Spinal cord (tissue), 10 donors: Measurements from ENCODE around the gene POLDIP3. TPM values are rescaled to one million over a fixed set of nuclear protein-coding genes. Genes with fewer than 3 reads are reported as not detected.

Experiments used
- DNase-seq, 6 donors: peaks; one replicate each; pipeline versions ENCODE4 v3.0.0 to v3.0.0-alpha.2; 2013 to 2015; ENCODE audit warnings: low spot score in 6 of 6, low read depth in 4 of 6
- H3K27ac ChIP-seq: one replicate; pipeline ENCODE4 v1.5.1; 2013; ENCODE audit warnings: low read depth, low read length, control low read depth
- H3K27me3 ChIP-seq: one replicate; pipeline ENCODE4 v1.6.1; 2013; ENCODE audit warnings: low read length; ENCODE audit not compliant: control insufficient read depth, insufficient read depth
- H3K36me3 ChIP-seq: one replicate; pipeline ENCODE4 v1.6.1; 2013; ENCODE audit warnings: low read length; ENCODE audit not compliant: control insufficient read depth, insufficient read depth
- H3K4me1 ChIP-seq: one replicate; pipeline ENCODE4 v1.6.1; 2013; ENCODE audit warnings: low read length; ENCODE audit not compliant: control insufficient read depth, insufficient read depth
- H3K4me3 ChIP-seq: one replicate; pipeline ENCODE4 v1.5.1; 2013; ENCODE audit warnings: low read depth, low read length, control low read depth
- H3K9me3 ChIP-seq: one replicate; pipeline ENCODE4 v1.6.1; 2013; ENCODE audit warnings: low read length; ENCODE audit not compliant: control insufficient read depth, insufficient read depth
- WGBS: methylation state at CpG from one replicate; pipeline ENCODE4 v1.1.5; 2013; ENCODE audit warnings: missing lambda C conversion rate; ENCODE audit not compliant: insufficient coverage; 5-methylcytosine and 5-hydroxymethylcytosine counted together
- polyA plus RNA-seq, 2 donors: library from polyadenylated mRNA; unstranded; fragments of 120-200 nt; gene quantifications; one replicate each; pipeline ENCODE4 v1.2.1, GENCODE V29; 2013; ENCODE audit not compliant: insufficient read length in 2 of 2
- total RNA-seq, 2 donors: library from RNA; depleted of rRNA in 1 of 2; stranded (reverse); fragments of 120-200 nt in 1 of 2; fragments of >200 nt in 1 of 2; gene quantifications; one replicate each; pipeline versions ENCODE4 v1.2.3 to v1.2.4, GENCODE V29; 2013 to 2014
- donor health status: healthy.

The POLDIP3 gene
- total and polyA plus RNA-seq, 4 donors, result 29.2 to 92.6 (median 72.9) TPM

DNA sequence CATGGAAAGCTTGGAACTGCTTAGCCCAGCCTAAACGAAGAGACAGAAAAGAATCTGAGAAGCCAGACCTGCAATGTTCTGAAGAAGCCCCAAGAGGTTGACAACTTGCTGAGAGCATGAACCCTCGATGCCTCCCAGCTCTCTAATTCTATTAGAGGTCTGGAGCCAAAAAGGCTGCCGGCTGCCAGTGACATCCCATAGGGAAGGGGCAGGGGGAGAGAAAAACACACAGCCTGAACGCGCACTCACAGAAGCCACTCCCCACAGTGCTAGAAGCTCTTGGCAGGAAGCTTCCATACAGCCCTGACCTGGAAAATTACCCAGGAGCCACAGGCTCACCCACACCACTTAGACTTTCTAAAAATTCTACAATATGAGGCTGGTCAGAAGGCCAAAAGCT, 18.3 kb downstream of the POLDIP3 start:
- Histone ChIP-seq H3K9me3 (no peaks in the 10 kb centered on the region), H3K27me3 (no peaks in the 10 kb centered on the region), H3K4me1 (no peaks in the 10 kb centered on the region), H3K27ac (no peak overlapping the region), H3K36me3 (peaks cover 86% of the 10 kb centered on the region), H3K4me3 (no peak overlapping the region)
- DNase-seq, result no peak
- 49% methylated on average over 3 of the region's 5 CpGs for WGBS

DNA sequence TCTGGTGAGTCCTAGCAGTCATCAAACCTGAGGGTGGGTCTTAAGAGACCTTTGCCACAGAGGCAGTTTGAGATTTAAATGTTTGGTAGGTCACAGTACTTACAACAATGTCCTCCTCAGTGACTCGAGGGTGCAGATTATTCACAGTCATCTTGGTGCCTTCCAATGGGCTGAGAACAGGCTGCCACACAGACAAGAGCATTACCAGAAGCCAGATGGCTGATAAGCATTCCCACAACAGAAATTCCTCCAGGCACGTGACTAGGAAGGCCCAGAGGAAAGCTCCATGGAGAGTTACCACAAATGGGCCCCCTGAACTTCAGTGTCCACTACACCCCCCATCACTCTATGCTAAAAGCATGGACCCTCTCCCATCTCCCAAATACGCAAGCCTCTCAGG, 19.2 kb downstream of the POLDIP3 start:
- no peak overlapping the region for H3K27ac ChIP-seq
- H3K4me3 ChIP-seq, result no peak overlapping the region
- peaks cover 82% of the 10 kb centered on the region for H3K36me3 ChIP-seq

DNA sequence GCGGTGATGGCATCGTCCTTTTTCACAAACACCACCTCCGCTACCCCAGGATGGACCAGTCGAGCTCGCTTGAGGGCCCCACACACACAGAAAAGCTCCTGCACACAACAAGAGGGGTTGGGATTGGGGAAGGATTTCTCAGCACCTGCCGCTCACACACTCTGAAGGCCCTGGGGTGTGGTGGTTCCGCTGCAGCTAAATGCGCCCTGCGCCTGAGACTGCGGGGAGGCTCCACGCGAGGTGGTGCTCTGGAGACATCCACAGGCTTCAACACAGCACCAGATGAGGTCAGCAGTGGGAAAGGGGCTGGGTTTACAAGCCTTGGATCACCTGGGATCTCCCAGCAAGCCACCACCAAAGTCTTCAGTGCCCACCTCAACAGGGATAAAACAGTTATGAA, 22.7 kb downstream of the POLDIP3 start:
- DNase-seq, result no peak
- 97% methylated on average over 7 of the region's 12 CpGs for WGBS

More for the DNA sequence above, 19.2 kb downstream of the POLDIP3 start:
- WGBS, result 83% methylated on average over 3 of the region's 3 CpGs
- Histone ChIP-seq H3K27me3 (no peaks in the 10 kb centered on the region), H3K4me1 (no peaks in the 10 kb centered on the region), H3K9me3 (no peaks in the 10 kb centered on the region)
- DNase-seq, result no peak

DNA sequence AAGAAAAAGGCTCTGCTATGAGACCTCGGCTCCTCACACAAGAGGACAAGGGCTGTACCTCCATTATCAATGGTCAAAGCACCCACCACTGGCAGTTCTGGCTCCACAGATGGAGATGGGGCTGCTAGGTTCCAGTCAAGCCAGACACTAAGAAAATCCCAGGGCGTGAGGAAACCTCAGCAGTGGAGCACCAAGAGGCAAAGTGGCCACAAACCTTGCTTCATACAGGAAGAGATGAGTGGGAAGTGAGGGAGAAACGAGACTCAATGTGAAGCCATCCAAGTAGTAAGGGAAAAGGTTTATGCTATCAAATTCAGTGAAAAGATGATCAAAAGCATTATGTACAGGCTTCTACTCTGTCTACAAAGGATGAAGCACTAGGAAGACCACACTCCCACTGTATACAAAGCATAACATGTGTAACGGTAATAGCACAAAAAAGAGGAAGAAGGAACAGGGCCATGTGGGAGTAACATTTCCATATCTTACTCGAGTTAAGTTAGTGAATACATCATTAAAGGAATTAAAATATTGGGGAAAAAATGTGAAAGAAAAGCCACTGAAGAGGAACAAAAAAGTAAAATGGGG, 27.0 kb downstream of the POLDIP3 start:
- H3K4me3 ChIP-seq, result no peak overlapping the region
- peaks cover 83% of the 10 kb centered on the region for H3K36me3 ChIP-seq
- no peaks in the 10 kb centered on the region for H3K9me3 ChIP-seq
- 100% methylated on average over 2 of the region's 5 CpGs for WGBS
- DNase-seq, result no peak
- no peak overlapping the region for H3K27ac ChIP-seq
- no peaks in the 10 kb centered on the region for H3K27me3 ChIP-seq
- peaks cover 2% of the 10 kb centered on the region for H3K4me1 ChIP-seq

More for the DNA sequence above, 22.7 kb downstream of the POLDIP3 start:
- Histone ChIP-seq H3K27me3 (no peaks in the 10 kb centered on the region), H3K27ac (no peak overlapping the region), H3K9me3 (no peaks in the 10 kb centered on the region), H3K4me1 (peaks cover 2% of the 10 kb centered on the region), H3K4me3 (no peak overlapping the region), H3K36me3 (peaks cover 81% of the 10 kb centered on the region)

DNA sequence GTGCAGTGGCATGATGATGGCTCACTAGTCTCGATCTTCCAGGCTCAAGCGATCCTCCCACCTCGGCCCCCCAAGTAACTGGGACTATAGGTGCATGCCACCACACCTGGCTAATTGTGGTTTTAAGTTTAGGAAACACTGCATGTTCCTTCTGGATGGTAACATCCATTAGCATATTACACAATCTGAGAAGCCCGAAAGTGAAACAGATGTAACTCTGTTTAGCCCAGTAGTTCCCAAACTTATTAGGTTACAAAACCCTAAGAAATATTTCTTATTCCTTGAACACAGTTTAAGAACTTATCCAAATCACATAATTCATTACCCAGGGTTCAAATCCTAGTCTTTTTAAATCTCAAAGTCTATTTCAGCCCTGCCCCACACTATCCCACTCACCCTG, 28.3 kb downstream of the POLDIP3 start:
- WGBS, result 89% methylated on average over 1 of the region's 4 CpGs
- Histone ChIP-seq H3K27ac (no peak overlapping the region), H3K4me1 (peaks cover 10% of the 10 kb centered on the region), H3K9me3 (no peaks in the 10 kb centered on the region), H3K27me3 (no peaks in the 10 kb centered on the region), H3K4me3 (no peak overlapping the region), H3K36me3 (peaks cover 76% of the 10 kb centered on the region)
- no peak for DNase-seq

DNA sequence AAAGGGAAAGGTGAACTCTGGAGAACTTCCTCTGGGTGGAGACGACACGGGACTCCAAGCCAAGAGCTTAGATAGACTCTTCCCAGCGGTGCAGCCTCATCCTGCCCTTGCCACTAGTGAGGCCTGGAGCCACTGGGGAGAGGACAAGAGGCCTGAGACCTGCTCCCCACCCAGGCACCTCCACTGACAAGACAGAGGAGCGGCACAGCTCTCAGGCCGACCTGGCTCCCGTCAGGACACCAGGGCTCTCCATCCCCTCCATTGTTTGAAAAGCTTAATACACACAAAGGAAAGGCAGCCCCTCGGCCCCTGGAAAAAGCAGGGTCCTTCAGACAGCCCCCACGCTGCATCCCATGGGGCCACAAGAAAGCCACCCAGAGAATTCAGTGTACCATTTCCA, 29.6 kb downstream of the POLDIP3 start:
- Histone ChIP-seq H3K9me3 (no peaks in the 10 kb centered on the region), H3K27ac (no peak overlapping the region)
- WGBS, result 90% methylated on average over 7 of the region's 8 CpGs

DNA sequence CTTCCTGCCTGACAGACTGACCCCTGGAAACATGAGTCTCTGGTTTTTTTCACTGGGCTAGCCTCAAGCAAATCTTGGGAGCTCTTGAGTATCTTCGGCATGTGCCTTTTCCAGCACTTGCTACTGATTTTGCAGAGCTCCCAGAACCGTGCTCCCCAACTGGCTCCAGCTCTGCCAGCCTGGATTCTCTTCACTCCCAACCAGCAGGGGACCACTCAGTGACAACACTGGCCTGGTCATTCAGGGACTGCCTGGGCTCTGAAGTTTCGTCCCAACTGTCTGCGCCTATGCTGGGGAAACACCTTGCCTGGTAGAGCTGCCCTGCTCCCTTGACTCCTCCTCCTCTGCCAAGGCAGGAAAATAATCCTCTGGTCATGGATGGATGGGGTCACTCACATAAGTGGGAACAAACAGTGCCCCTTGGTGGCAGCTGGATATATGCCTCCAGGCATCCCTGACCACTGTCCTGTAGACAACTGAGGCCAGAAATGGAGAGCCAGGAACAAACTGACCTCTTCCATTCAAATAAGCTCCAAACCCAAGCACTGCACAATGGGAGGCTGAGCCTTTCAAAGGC, 30.2 kb downstream of the POLDIP3 start:
- H3K36me3 ChIP-seq, result peaks cover 72% of the 10 kb centered on the region
- peaks cover 18% of the 10 kb centered on the region for H3K4me1 ChIP-seq
- no peak overlapping the region for H3K4me3 ChIP-seq
- WGBS, result 91% methylated on average over 4 of the region's 4 CpGs
- no peaks in the 10 kb centered on the region for H3K9me3 ChIP-seq
- H3K27ac ChIP-seq, result no peak overlapping the region
- H3K27me3 ChIP-seq, result no peaks in the 10 kb centered on the region
- DNase-seq, result no peak

More for the DNA sequence above, 29.6 kb downstream of the POLDIP3 start:
- H3K27me3 ChIP-seq, result no peaks in the 10 kb centered on the region
- no peak overlapping the region for H3K4me3 ChIP-seq
- H3K36me3 ChIP-seq, result peaks cover 70% of the 10 kb centered on the region
- no peak for DNase-seq
- peaks cover 18% of the 10 kb centered on the region for H3K4me1 ChIP-seq

DNA sequence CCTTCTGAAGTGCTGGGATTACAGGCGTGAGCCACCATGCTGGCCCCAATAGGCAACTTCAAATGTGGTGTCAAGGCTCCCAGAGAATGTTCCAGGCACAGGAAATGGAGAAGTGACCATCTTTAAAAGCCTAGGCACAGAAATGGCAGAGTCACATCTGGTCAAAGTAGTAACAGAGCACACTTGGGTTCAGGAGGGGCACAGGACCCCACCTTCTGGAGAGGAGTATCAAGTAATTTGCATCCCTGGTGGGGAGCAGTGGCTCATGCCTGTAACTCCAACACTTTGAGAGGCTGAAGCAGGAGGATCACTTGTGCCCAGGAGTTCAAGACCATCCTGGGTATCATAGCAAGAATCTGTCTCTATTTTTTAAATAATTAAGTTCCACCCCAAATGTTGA, 31.7 kb downstream of the POLDIP3 start:
- Histone ChIP-seq H3K4me1 (peaks cover 18% of the 10 kb centered on the region), H3K36me3 (peaks cover 69% of the 10 kb centered on the region), H3K27ac (no peak overlapping the region), H3K4me3 (no peak overlapping the region), H3K27me3 (no peaks in the 10 kb centered on the region), H3K9me3 (no peaks in the 10 kb centered on the region)
- 90% methylated on average over 1 of the region's 1 CpG for WGBS
- no peak for DNase-seq

DNA sequence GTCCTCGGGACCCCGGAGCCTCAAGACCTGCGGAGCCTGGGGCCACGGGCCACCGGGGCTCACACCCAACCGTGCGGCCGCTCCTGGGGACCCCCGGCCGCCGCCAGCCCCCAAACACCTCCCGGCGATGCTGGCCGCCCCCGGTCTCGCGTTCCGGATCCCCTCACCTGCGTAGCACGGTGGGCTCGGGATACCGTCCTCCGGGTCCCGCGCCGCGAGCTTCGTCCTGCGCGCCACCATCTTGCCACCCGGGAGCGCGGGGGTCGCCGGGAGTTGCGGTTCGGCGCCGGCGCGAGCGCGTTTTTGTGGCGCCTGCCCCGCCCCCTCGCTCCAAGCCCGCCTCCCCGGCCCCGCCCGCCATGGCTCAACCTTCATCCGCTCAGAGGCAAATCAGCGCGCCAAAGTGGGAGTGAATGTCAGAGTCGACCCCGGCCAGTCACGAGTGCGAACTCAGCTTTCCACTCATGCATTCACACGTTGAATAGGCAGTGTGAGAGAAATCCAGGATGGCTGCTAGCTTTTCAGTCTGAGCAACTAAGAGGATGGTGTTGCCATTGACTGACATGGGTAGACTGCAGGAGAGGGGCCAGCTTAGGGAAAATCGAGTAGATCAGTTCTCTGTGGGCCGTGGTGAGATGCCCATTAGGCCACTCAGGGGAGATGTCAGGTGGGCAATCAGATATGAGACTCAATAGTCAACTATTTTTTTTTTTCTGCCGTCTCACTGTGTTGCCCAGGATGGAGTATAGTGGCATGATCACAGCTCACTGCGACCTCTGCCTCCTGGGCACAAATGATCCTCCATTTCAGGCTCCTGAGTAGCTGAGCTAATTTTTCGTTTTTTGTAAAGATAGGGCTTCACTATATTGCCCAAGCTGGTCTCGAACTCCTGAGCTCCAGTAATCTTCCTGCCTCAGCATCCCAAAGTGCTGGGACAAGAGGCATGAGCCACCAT, 32.6 kb downstream of the POLDIP3 start:
- no peak overlapping the region for H3K27ac ChIP-seq
- H3K36me3 ChIP-seq, result peaks cover 69% of the 10 kb centered on the region
- peak overlapping the region; percentile 46 for H3K4me3 ChIP-seq
- WGBS, result 6% methylated on average over 56 of the region's 64 CpGs
- peak; percentile 50 to 93 (median 74) for DNase-seq
- peaks cover 15% of the 10 kb centered on the region for H3K4me1 ChIP-seq
- no peaks in the 10 kb centered on the region for H3K9me3 ChIP-seq
- H3K27me3 ChIP-seq, result no peaks in the 10 kb centered on the region
